Astrocyte (in vitro differentiated cells and primary cell): Measurements from ENCODE around the gene ABHD17C.

Experiments
- CTCF ChIP-seq: IDR thresholded peaks from 2 replicates; pipeline ENCODE4 v1.5.1; 2011; ENCODE audit warnings: low read depth, mild to moderate bottlenecking, inconsistent platforms, low read length, moderate library complexity; ENCODE audit not compliant: insufficient read depth
- EZH2 ChIP-seq: IDR thresholded peaks from 2 replicates; pipeline ENCODE4 v1.6.1; 2012; ENCODE audit warnings: mild to moderate bottlenecking, low read length, inconsistent platforms; ENCODE audit not compliant: insufficient read depth

DNA sequence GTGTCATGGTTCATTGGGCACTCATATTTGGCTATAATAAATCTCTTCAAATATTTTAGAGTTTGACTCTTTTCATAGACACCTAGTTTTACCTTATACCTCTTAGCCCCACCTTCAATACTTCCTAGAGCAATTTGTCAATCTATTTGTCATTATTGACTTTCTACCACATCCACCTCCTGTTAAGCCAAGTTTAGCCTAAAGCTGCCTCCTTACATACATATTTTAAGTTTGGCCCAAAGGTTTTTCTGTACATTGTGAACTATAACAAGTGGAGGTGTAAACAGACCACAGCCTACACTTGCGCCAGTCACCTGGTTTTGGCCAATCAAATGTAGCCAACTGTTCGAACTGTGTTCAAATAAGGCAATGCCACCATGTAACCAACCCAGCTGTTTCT lies 18.1 kb upstream of the ABHD17C start:
- TF ChIP-seq CTCF (no peak), EZH2 (no peak)
